Body of pancreas (tissue), 4 donors: ENCODE results near the gene RAB40A.

Experiments used
- CTCF ChIP-seq, 7 experiments: fragments of 450-650 bp in 4 of 7; fragments of 200-600 bp in 3 of 7; sonication (generic) in 3 of 7; IDR thresholded peaks; one replicate each; pipeline ENCODE4 v1.5.1; 2016 to 2019; ENCODE audit warnings: antibody characterized with exemption in 7 of 7
- POLR2A ChIP-seq, 3 donors: fragments of 450-650 bp; IDR thresholded peaks; one replicate each; pipeline ENCODE4 v1.6.1; 2016; ENCODE audit warnings: antibody characterized with exemption in 3 of 3, mild to moderate bottlenecking in 2 of 3

DNA sequence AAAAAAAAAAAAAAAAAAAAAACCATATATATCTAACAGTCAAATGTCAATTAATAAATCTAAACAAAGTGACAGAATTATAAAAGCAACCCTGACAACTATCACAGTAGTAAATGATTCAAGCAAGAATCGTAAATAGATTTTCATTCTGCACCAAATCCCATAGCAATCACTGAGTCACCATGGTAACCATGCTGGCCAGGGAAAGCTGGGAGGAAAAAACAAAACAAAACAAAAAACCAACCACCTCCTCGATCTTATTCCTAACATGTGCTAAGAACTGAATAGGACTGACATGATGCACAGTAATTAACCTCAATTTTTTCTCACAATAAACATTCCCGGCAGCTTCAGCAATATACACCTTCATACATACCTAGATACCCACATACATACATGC lies 30.6 kb upstream of the RAB40A start:
- TF ChIP-seq CTCF (IDR thresholded peaks at IDR 0.05) (no peak), POLR2A (IDR thresholded peaks at IDR 0.05) (no peak)
